ENCODE measurements around the gene PCDHA6. TPM values are rescaled to one million over a fixed set of nuclear protein-coding genes. Genes with fewer than 3 reads are reported as not detected.
"Not testable (repeated sequence)": the region's sequence is repeated elsewhere in the genome, so short reads cannot be mapped to it uniquely, and the experiment has no call there.

PCDHA6 gene
- total and polyA plus RNA-seq, 10 of the 15 experiments (the other 5 are each of a cell fraction or from before 2014, with no cell fraction given), result 0.09 TPM; not detected in 9

DNA sequence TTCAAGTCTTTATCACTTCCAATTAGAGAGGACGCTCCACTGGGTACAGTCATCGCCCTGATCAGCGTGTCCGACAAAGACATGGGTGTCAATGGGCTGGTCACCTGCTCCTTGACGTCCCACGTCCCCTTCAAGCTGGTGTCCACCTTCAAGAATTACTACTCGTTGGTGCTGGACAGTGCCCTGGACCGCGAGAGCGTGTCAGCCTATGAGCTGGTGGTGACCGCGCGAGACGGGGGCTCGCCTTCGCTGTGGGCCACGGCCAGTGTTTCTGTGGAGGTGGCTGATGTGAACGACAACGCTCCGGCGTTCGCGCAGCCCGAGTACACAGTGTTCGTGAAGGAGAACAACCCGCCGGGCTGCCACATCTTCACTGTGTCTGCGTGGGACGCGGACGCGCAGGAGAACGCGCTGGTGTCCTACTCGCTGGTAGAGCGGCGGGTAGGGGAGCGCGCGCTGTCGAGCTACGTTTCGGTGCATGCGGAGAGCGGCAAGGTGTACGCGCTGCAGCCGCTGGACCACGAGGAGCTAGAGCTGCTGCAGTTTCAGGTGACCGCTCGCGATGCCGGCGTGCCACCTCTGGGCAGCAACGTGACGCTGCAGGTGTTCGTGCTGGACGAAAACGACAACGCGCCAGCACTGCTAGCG lies 19.4 kb upstream of the PCDHA6 start:
- H3K4me3 ChIP-seq; BruUV-seq (replicated peaks); intact Hi-C loops (cut with micrococcal nuclease; ENCODE audit: unreplicated experiment); H3K27ac ChIP-seq (ENCODE audit: control insufficient read depth, insufficient read depth); POLR2A ChIA-PET; H3K9ac ChIP-seq (ENCODE audit: control insufficient read depth, insufficient read depth, low read length); H3K4me1 ChIP-seq (ENCODE audit: control insufficient read depth, insufficient read depth, low read length); ATAC-seq; DNase-seq (ENCODE audit: low read depth, low spot score); H3K36me3 ChIP-seq (ENCODE audit: control insufficient read depth in 2 of 2, insufficient read depth in 2 of 2, low read length in 1 of 2); FAIRE-seq; RAD21 ChIA-PET (ENCODE audit: unreplicated experiment); H3K9me3 ChIP-seq (replicated peaks; ENCODE audit: control insufficient read depth, insufficient read depth, low read length); H3K4me2 ChIP-seq (ENCODE audit: control insufficient read depth, insufficient read depth); H3K79me2 ChIP-seq (ENCODE audit: control insufficient read depth, insufficient read depth, low read length); SMC1A ChIA-PET (ENCODE audit: uncharacterized antibody, unreplicated experiment); H2AFZ ChIP-seq (ENCODE audit: control insufficient read depth, low read depth, low read length); H4K20me1 ChIP-seq (ENCODE audit: control insufficient read depth, insufficient read depth); H3K27me3 ChIP-seq (replicated peaks in 1 of 2; ENCODE audit: control insufficient read depth in 2 of 2, insufficient read depth in 2 of 2, low read length in 1 of 2): not testable (repeated sequence)
- in situ Hi-C loops (cut with MboI), result loop anchor here (25.0 kb wide), 1 partner anchor 754 kb away; no protein-coding TSS in a partner anchor
- WGBS (ENCODE audit: insufficient coverage, insufficient replicate concordance, low lambda C conversion rate, missing lambda C conversion rate), result 83% methylated on average over 44 of the region's 62 CpGs
- CTCF ChIA-PET, result interaction anchor here (1.4 kb wide), 1 partner anchor 8 kb away, joined by 3 read pairs; no protein-coding TSS in a partner anchor

DNA sequence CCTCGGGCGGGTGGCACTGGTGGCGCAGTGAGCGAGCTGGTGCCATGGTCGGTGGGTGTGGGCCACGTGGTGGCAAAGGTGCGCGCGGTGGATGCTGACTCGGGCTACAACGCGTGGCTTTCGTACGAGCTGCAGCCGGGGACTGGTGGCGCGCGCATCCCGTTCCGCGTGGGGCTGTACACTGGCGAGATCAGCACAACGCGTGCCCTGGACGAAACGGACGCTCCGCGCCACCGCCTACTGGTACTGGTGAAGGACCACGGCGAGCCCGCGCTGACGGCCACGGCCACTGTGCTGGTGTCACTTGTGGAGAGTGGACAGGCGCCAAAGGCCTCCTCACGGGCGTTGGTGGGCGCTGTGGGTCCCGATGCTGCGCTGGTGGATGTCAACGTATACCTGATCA lies 18.9 kb upstream of the PCDHA6 start:
- POLR2A ChIA-PET, result no interaction called here
- no TSS peak for BruUV-seq (replicated peaks)
- WGBS (ENCODE audit: insufficient coverage, insufficient replicate concordance, low lambda C conversion rate, missing lambda C conversion rate), result 75% methylated on average over 17 of the region's 43 CpGs

More for the DNA sequence above, 18.9 kb upstream of the PCDHA6 start:
- no peak for FAIRE-seq
- Histone ChIP-seq H3K9ac (ENCODE audit: control insufficient read depth, insufficient read depth, low read length) (no peak overlapping the region), H3K27ac (ENCODE audit: control insufficient read depth, insufficient read depth) (no peak overlapping the region), H3K79me2 (ENCODE audit: control insufficient read depth, insufficient read depth, low read length) (no peaks in the 10 kb centered on the region), H3K4me3 (no peak overlapping the region), H2AFZ (ENCODE audit: control insufficient read depth, low read depth, low read length) (no peak overlapping the region), H3K4me2 (ENCODE audit: control insufficient read depth, insufficient read depth) (no peak overlapping the region), H3K4me1 (ENCODE audit: control insufficient read depth, insufficient read depth, low read length) (no peaks in the 10 kb centered on the region), H4K20me1 (ENCODE audit: control insufficient read depth, insufficient read depth) (no peaks in the 10 kb centered on the region), H3K27me3 (replicated peaks in 1 of 2; ENCODE audit: control insufficient read depth in 2 of 2, insufficient read depth in 2 of 2, low read length in 1 of 2) (no peaks in the 10 kb centered on the region), H3K36me3 (ENCODE audit: control insufficient read depth in 2 of 2, insufficient read depth in 2 of 2, low read length in 1 of 2) (no peaks in the 10 kb centered on the region), H3K9me3 (replicated peaks; ENCODE audit: control insufficient read depth, insufficient read depth, low read length) (no peaks in the 10 kb centered on the region; the same call in 2 of the 3 replicates)
- ChIA-PET RAD21 (ENCODE audit: unreplicated experiment) (no interaction called here), CTCF (interaction anchor here (1.4 kb wide), 1 partner anchor 8 kb away, joined by 3 read pairs; no protein-coding TSS in a partner anchor), SMC1A (ENCODE audit: uncharacterized antibody, unreplicated experiment) (no interaction called here)
- intact Hi-C loops (cut with micrococcal nuclease; ENCODE audit: unreplicated experiment) (no loop called here), in situ Hi-C loops (cut with MboI) (loop anchor here (25.0 kb wide), 1 partner anchor 753 kb away; no protein-coding TSS in a partner anchor)
- ATAC-seq, result no peak
- TF ChIP-seq CHD2 (IDR thresholded peaks at IDR 0.05; ENCODE audit: borderline replicate concordance, low read depth, low read length), result no peak
- no peak for TF ChIP-seq PAX8 (IDR thresholded peaks at IDR 0.05)
- DNase-seq (ENCODE audit: low read depth, low spot score), result no peak

Data from GM12878 (cell line).